ENCODE measurements around the gene FXR1. TPM values are rescaled to one million over a fixed set of nuclear protein-coding genes. Genes with fewer than 3 reads are reported as not detected.

The FXR1 gene
- total and polyA plus RNA-seq, 2 of the 13 experiments (the other 11 are each of a cell fraction or from before 2014, with no cell fraction given), result 104 to 132 TPM

DNA sequence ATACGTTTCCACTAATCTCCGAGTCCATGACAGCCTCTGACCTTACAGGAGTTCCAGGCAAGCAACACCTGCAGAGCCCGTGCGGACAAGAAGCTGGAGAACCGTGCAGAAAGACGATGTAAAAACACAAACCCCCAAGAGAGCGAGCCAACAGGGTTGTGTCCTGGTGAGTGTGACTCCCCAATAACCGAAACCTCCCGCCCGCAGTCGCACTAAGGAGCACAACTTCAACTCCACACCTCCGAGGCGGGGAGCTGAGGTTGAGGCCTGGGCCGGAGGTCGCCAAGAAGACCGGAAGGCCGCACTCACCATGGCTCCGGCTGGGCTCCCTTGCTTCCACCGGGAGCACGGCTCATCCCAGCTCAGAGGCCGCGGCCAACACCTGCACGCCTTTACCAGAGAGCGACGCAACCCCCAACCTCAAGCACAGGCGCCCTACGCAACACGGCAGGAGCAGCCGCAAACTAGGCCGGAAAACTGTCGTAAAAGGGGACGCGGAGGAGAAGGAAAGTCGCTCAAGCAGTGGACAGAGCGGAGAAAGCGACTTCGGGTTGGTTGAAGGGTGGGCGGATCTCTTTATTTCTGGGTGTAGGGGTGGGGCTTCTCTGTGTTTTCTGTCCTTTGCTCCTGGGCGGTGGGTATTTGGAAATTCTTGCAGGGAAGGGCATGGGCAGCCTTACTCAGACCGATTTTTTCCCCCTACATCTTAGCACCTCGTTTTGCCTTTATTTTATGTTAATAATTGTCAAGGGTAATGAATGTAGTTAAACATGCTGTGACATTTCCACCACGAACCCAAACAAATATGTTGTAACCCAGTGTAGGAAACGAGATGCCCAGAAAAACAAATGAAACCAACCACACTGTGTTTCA, 77.1 kb downstream of the FXR1 start, which contains the start of gene DNAJC19 (continued):
- TF ChIP-seq ZSCAN31 (CRISPR knock-in tag; IDR thresholded peaks at IDR 0.05; ENCODE audit: low read depth) (peak; percentile 93), SSRP1 (CRISPR knock-in tag; IDR thresholded peaks at IDR 0.05) (0 out of 2 replicates have a peak, but pooled peaks have one; percentile 30), ZNF12 (CRISPR knock-in tag; IDR thresholded peaks at IDR 0.05) (0 out of 2 replicates have a peak, but pooled peaks have one; percentile 52), KLF9 (CRISPR knock-in tag; IDR thresholded peaks at IDR 0.05; ENCODE audit: low read depth) (no peak), PRPF4 (IDR thresholded peaks at IDR 0.05; ENCODE audit: low read depth, low read length, poor library complexity, severe bottlenecking) (no peak), TGIF2 (CRISPR knock-in tag; IDR thresholded peaks at IDR 0.05) (peak; percentile 77; the same call in 1 of the 2 replicates), IKZF4 (CRISPR knock-in tag; IDR thresholded peaks at IDR 0.05; ENCODE audit: borderline replicate concordance, low read depth, not compliant biosample characterization) (no peak), ZNF460 (CRISPR knock-in tag; IDR thresholded peaks at IDR 0.05; ENCODE audit: borderline replicate concordance) (no peak), POLR2AphosphoS2 (IDR thresholded peaks at IDR 0.05; ENCODE audit: low read depth, low read length) (no peak), HNF4A (CRISPR knock-in tag; IDR thresholded peaks at IDR 0.05) (peak; percentile 55), SP1 (IDR thresholded peaks at IDR 0.05) (no peak), SP1 (CRISPR knock-in tag; IDR thresholded peaks at IDR 0.05) (no peak; the same call in 1 of the 2 replicates)
- TF ChIP-seq, protein P1, sequence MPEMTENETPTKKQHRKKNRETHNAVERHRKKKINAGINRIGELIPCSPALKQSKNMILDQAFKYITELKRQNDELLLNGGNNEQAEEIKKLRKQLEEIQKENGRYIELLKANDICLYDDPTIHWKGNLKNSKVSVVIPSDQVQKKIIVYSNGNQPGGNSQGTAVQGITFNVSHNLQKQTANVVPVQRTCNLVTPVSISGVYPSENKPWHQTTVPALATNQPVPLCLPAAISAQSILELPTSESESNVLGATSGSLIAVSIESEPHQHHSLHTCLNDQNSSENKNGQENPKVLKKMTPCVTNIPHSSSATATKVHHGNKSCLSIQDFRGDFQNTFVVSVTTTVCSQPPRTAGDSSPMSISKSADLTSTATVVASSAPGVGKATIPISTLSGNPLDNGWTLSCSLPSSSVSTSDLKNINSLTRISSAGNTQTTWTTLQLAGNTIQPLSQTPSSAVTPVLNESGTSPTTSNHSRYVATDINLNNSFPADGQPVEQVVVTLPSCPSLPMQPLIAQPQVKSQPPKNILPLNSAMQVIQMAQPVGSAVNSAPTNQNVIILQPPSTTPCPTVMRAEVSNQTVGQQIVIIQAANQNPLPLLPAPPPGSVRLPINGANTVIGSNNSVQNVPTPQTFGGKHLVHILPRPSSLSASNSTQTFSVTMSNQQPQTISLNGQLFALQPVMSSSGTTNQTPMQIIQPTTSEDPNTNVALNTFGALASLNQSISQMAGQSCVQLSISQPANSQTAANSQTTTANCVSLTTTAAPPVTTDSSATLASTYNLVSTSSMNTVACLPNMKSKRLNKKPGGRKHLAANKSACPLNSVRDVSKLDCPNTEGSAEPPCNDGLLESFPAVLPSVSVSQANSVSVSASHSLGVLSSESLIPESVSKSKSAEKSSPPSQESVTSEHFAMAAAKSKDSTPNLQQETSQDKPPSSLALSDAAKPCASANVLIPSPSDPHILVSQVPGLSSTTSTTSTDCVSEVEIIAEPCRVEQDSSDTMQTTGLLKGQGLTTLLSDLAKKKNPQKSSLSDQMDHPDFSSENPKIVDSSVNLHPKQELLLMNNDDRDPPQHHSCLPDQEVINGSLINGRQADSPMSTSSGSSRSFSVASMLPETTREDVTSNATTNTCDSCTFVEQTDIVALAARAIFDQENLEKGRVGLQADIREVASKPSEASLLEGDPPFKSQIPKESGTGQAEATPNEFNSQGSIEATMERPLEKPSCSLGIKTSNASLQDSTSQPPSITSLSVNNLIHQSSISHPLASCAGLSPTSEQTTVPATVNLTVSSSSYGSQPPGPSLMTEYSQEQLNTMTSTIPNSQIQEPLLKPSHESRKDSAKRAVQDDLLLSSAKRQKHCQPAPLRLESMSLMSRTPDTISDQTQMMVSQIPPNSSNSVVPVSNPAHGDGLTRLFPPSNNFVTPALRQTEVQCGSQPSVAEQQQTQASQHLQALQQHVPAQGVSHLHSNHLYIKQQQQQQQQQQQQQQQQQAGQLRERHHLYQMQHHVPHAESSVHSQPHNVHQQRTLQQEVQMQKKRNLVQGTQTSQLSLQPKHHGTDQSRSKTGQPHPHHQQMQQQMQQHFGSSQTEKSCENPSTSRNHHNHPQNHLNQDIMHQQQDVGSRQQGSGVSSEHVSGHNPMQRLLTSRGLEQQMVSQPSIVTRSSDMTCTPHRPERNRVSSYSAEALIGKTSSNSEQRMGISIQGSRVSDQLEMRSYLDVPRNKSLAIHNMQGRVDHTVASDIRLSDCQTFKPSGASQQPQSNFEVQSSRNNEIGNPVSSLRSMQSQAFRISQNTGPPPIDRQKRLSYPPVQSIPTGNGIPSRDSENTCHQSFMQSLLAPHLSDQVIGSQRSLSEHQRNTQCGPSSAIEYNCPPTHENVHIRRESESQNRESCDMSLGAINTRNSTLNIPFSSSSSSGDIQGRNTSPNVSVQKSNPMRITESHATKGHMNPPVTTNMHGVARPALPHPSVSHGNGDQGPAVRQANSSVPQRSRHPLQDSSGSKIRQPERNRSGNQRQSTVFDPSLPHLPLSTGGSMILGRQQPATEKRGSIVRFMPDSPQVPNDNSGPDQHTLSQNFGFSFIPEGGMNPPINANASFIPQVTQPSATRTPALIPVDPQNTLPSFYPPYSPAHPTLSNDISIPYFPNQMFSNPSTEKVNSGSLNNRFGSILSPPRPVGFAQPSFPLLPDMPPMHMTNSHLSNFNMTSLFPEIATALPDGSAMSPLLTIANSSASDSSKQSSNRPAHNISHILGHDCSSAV (CRISPR knock-in tag; IDR thresholded peaks at IDR 0.05; ENCODE audit: borderline replicate concordance), result no peak
- TF ChIP-seq, protein P2, sequence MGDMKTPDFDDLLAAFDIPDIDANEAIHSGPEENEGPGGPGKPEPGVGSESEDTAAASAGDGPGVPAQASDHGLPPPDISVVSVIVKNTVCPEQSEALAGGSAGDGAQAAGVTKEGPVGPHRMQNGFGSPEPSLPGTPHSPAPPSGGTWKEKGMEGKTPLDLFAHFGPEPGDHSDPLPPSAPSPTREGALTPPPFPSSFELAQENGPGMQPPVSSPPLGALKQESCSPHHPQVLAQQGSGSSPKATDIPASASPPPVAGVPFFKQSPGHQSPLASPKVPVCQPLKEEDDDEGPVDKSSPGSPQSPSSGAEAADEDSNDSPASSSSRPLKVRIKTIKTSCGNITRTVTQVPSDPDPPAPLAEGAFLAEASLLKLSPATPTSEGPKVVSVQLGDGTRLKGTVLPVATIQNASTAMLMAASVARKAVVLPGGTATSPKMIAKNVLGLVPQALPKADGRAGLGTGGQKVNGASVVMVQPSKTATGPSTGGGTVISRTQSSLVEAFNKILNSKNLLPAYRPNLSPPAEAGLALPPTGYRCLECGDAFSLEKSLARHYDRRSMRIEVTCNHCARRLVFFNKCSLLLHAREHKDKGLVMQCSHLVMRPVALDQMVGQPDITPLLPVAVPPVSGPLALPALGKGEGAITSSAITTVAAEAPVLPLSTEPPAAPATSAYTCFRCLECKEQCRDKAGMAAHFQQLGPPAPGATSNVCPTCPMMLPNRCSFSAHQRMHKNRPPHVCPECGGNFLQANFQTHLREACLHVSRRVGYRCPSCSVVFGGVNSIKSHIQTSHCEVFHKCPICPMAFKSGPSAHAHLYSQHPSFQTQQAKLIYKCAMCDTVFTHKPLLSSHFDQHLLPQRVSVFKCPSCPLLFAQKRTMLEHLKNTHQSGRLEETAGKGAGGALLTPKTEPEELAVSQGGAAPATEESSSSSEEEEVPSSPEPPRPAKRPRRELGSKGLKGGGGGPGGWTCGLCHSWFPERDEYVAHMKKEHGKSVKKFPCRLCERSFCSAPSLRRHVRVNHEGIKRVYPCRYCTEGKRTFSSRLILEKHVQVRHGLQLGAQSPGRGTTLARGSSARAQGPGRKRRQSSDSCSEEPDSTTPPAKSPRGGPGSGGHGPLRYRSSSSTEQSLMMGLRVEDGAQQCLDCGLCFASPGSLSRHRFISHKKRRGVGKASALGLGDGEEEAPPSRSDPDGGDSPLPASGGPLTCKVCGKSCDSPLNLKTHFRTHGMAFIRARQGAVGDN (CRISPR knock-in tag; IDR thresholded peaks at IDR 0.05), result peak; percentile 95
- TF ChIP-seq, protein P3, sequence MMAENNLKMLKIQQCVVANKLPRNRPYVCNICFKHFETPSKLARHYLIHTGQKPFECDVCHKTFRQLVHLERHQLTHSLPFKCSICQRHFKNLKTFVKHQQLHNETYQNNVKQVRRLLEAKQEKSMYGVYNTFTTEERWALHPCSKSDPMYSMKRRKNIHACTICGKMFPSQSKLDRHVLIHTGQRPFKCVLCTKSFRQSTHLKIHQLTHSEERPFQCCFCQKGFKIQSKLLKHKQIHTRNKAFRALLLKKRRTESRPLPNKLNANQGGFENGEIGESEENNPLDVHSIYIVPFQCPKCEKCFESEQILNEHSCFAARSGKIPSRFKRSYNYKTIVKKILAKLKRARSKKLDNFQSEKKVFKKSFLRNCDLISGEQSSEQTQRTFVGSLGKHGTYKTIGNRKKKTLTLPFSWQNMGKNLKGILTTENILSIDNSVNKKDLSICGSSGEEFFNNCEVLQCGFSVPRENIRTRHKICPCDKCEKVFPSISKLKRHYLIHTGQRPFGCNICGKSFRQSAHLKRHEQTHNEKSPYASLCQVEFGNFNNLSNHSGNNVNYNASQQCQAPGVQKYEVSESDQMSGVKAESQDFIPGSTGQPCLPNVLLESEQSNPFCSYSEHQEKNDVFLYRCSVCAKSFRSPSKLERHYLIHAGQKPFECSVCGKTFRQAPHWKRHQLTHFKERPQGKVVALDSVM (CRISPR knock-in tag; IDR thresholded peaks at IDR 0.05), result peak; percentile 85
